GM19328 (cell line): Measurements from ENCODE around the gene TPCN2.

Experiments
- ATAC-seq: cut with Tn5 transposase; IDR thresholded peaks from one replicate; pipeline ENCODE4 v1.9.1; 2021; ENCODE audit warnings: mild to moderate bottlenecking, moderate library complexity; ENCODE audit not compliant: unreplicated experiment

The TPCN2 gene

GRCh38 chr11:69035946-69036340, 12.8 kb upstream of the TPCN2 start:
- no peak for ATAC-seq

GRCh38 chr11:69037074-69037473, 11.7 kb upstream of the TPCN2 start:
- no peak for ATAC-seq

- ATAC-seq, result no peak
Measured at GRCh38 chr11:69037544-69037943, 11.2 kb upstream of the TPCN2 start.

- no peak for ATAC-seq
Measured at GRCh38 chr11:69039501-69039900, 9.2 kb upstream of the TPCN2 start.

- ATAC-seq, result no peak
Measured at GRCh38 chr11:69040051-69040450, 8.7 kb upstream of the TPCN2 start.

GRCh38 chr11:69040581-69041260, 8.0 kb upstream of the TPCN2 start:
- no peak for ATAC-seq

- ATAC-seq, result no peak
Measured at GRCh38 chr11:69041516-69041915, 7.2 kb upstream of the TPCN2 start.

GRCh38 chr11:69044111-69045013, 4.4 kb upstream of the TPCN2 start:
- ATAC-seq, result no peak

- no peak for ATAC-seq
Measured at GRCh38 chr11:69048031-69048693, 570 bp upstream of the TPCN2 start.

GRCh38 chr11:69049490-69049867, 747 bp downstream of the TPCN2 start:
- ATAC-seq, result no peak

GRCh38 chr11:69050592-69051380, 2.1 kb downstream of the TPCN2 start:
- no peak for ATAC-seq

- no peak for ATAC-seq
Measured at GRCh38 chr11:69051381-69052342, 2.9 kb downstream of the TPCN2 start.

GRCh38 chr11:69052343-69053168, 3.8 kb downstream of the TPCN2 start:
- no peak for ATAC-seq

- ATAC-seq, result no peak
Measured at GRCh38 chr11:69053169-69053477, 4.4 kb downstream of the TPCN2 start.

- no peak for ATAC-seq
Measured at GRCh38 chr11:69053546-69054396, 5.0 kb downstream of the TPCN2 start.

GRCh38 chr11:69054397-69055211, 5.9 kb downstream of the TPCN2 start:
- ATAC-seq, result no peak

GRCh38 chr11:69055212-69055586, 6.5 kb downstream of the TPCN2 start:
- ATAC-seq, result no peak
